ENCODE results near the gene SCAMP3.

The SCAMP3 gene

GRCh38 chr1:155268630-155269029 is 6.5 kb upstream of the SCAMP3 start:
- H4K91ac ChIP-seq (ENCODE audit: low read length): no peak overlapping the region
- H3K23ac ChIP-seq (ENCODE audit: low read length in 2 of 2): no peak overlapping the region
- no peak overlapping the region for H3K14ac ChIP-seq (ENCODE audit: low read length in 2 of 2)
- H3K9me3 ChIP-seq (ENCODE audit: control insufficient read depth, low read length): no peaks in the 10 kb centered on the region
- H3K27me3 ChIP-seq (ENCODE audit: control insufficient read depth in 1 of 2, insufficient read depth in 1 of 2, low read length in 2 of 2): no peaks in the 10 kb centered on the region
- WGBS: 97% methylated on average over 14 of the region's 21 CpGs
- H3K4me3 ChIP-seq (ENCODE audit: insufficient read depth in 1 of 2, low read depth in 1 of 2, low read length in 2 of 2): no peak overlapping the region
- H2AFZ ChIP-seq (ENCODE audit: low read depth, low read length): no peak overlapping the region
- H3K4me2 ChIP-seq (ENCODE audit: low read length, poor library complexity, severe bottlenecking): no peak overlapping the region
- H3K4ac ChIP-seq (ENCODE audit: low read depth in 1 of 2, low read length in 2 of 2): no peak overlapping the region
- peaks cover 58 to 77% of the 10 kb centered on the region in 2 experiments for H3K36me3 ChIP-seq (ENCODE audit: control insufficient read depth in 1 of 2, insufficient read depth in 2 of 2, low read depth in 1 of 2, low read length in 2 of 2)
- no peak overlapping the region for H2BK15ac ChIP-seq (ENCODE audit: low read depth, poor library complexity, severe bottlenecking)
- no peak overlapping the region for H3K18ac ChIP-seq (ENCODE audit: low read depth in 1 of 2, low read length in 2 of 2)
- no peak overlapping the region for H3K27ac ChIP-seq (ENCODE audit: low read length, poor library complexity, severe bottlenecking)
- no peak overlapping the region for H2BK12ac ChIP-seq (ENCODE audit: low read length in 2 of 2)
- peaks cover 26% of the 10 kb centered on the region for H3K79me1 ChIP-seq (replicated peaks; ENCODE audit: low read length, poor library complexity, severe bottlenecking)
- no peak overlapping the region for H2BK5ac ChIP-seq (ENCODE audit: low read depth, low read length, poor library complexity, severe bottlenecking)
- DNase-seq: no peak
- H2BK120ac ChIP-seq (ENCODE audit: low read depth, low read length): no peak overlapping the region
- no peak overlapping the region for H4K8ac ChIP-seq (ENCODE audit: low read length)
- no peak overlapping the region for H2AK5ac ChIP-seq (ENCODE audit: low read length, severe bottlenecking)
- peak overlapping the region; percentile 47 for H3K9ac ChIP-seq (ENCODE audit: low read length)
- H3K4me1 ChIP-seq (ENCODE audit: control insufficient read depth, insufficient read depth, low read depth, low read length): no peaks in the 10 kb centered on the region

- no peak overlapping the region for H2AK5ac ChIP-seq (ENCODE audit: low read length, severe bottlenecking)
- no peak overlapping the region for H2AFZ ChIP-seq (ENCODE audit: low read depth, low read length)
- no peak overlapping the region for H3K23ac ChIP-seq (ENCODE audit: low read length in 2 of 2)
- no peak for DNase-seq
- no peak overlapping the region for H2BK12ac ChIP-seq (ENCODE audit: low read length in 2 of 2)
- no peaks in the 10 kb centered on the region for H3K27me3 ChIP-seq (ENCODE audit: control insufficient read depth in 1 of 2, insufficient read depth in 1 of 2, low read length in 2 of 2)
- no peak overlapping the region for H3K4me2 ChIP-seq (ENCODE audit: low read length, poor library complexity, severe bottlenecking)
- no peak overlapping the region for H2BK5ac ChIP-seq (ENCODE audit: low read depth, low read length, poor library complexity, severe bottlenecking)
- H3K18ac ChIP-seq (ENCODE audit: low read depth in 1 of 2, low read length in 2 of 2): no peak overlapping the region
- H3K9me3 ChIP-seq (ENCODE audit: control insufficient read depth, low read length): no peaks in the 10 kb centered on the region
- peaks cover 26% of the 10 kb centered on the region for H3K79me1 ChIP-seq (replicated peaks; ENCODE audit: low read length, poor library complexity, severe bottlenecking)
- 100% methylated on average over 2 of the region's 2 CpGs for WGBS
- H3K4me1 ChIP-seq (ENCODE audit: control insufficient read depth, insufficient read depth, low read depth, low read length): no peaks in the 10 kb centered on the region
- H3K14ac ChIP-seq (ENCODE audit: low read length in 2 of 2): no peak overlapping the region
- peak overlapping the region; percentile 47 for H3K9ac ChIP-seq (ENCODE audit: low read length)
- H3K4ac ChIP-seq (ENCODE audit: low read depth in 1 of 2, low read length in 2 of 2): no peak overlapping the region
- H3K4me3 ChIP-seq (ENCODE audit: insufficient read depth in 1 of 2, low read depth in 1 of 2, low read length in 2 of 2): no peak overlapping the region
- H3K27ac ChIP-seq (ENCODE audit: low read length, poor library complexity, severe bottlenecking): no peak overlapping the region
- H4K8ac ChIP-seq (ENCODE audit: low read length): no peak overlapping the region
- no peak overlapping the region for H2BK120ac ChIP-seq (ENCODE audit: low read depth, low read length)
- H4K91ac ChIP-seq (ENCODE audit: low read length): no peak overlapping the region
- peaks cover 65 to 88% of the 10 kb centered on the region in 2 experiments for H3K36me3 ChIP-seq (ENCODE audit: control insufficient read depth in 1 of 2, insufficient read depth in 2 of 2, low read depth in 1 of 2, low read length in 2 of 2)
- H2BK15ac ChIP-seq (ENCODE audit: low read depth, poor library complexity, severe bottlenecking): no peak overlapping the region
These were observed 5.2 kb upstream of the SCAMP3 start for GRCh38 chr1:155267373-155267772.

GRCh38 chr1:155266553-155266952 is 4.4 kb upstream of the SCAMP3 start:
- Histone ChIP-seq H2AFZ (ENCODE audit: low read depth, low read length) (no peak overlapping the region), H4K8ac (ENCODE audit: low read length) (no peak overlapping the region), H3K4me3 (ENCODE audit: insufficient read depth in 1 of 2, low read depth in 1 of 2, low read length in 2 of 2) (no peak overlapping the region), H3K23ac (ENCODE audit: low read length in 2 of 2) (no peak overlapping the region), H2BK5ac (ENCODE audit: low read depth, low read length, poor library complexity, severe bottlenecking) (no peak overlapping the region), H3K4me2 (ENCODE audit: low read length, poor library complexity, severe bottlenecking) (no peak overlapping the region), H2BK120ac (ENCODE audit: low read depth, low read length) (no peak overlapping the region), H4K91ac (ENCODE audit: low read length) (no peak overlapping the region), H3K9ac (ENCODE audit: low read length) (no peak overlapping the region), H3K9me3 (ENCODE audit: control insufficient read depth, low read length) (no peaks in the 10 kb centered on the region), H3K36me3 (ENCODE audit: control insufficient read depth in 1 of 2, insufficient read depth in 2 of 2, low read depth in 1 of 2, low read length in 2 of 2) (peaks cover 65 to 85% of the 10 kb centered on the region in 2 experiments), H2BK15ac (ENCODE audit: low read depth, poor library complexity, severe bottlenecking) (no peak overlapping the region), H3K79me1 (replicated peaks; ENCODE audit: low read length, poor library complexity, severe bottlenecking) (peaks cover 26% of the 10 kb centered on the region), H3K27ac (ENCODE audit: low read length, poor library complexity, severe bottlenecking) (no peak overlapping the region), H3K4ac (ENCODE audit: low read depth in 1 of 2, low read length in 2 of 2) (no peak overlapping the region), H2AK5ac (ENCODE audit: low read length, severe bottlenecking) (no peak overlapping the region), H2BK12ac (ENCODE audit: low read length in 2 of 2) (no peak overlapping the region), H3K14ac (ENCODE audit: low read length in 2 of 2) (no peak overlapping the region), H3K18ac (ENCODE audit: low read depth in 1 of 2, low read length in 2 of 2) (no peak overlapping the region), H3K4me1 (ENCODE audit: control insufficient read depth, insufficient read depth, low read depth, low read length) (peaks cover 1% of the 10 kb centered on the region), H3K27me3 (ENCODE audit: control insufficient read depth in 1 of 2, insufficient read depth in 1 of 2, low read length in 2 of 2) (no peaks in the 10 kb centered on the region)
- 90% methylated on average over 4 of the region's 6 CpGs for WGBS
- no peak for DNase-seq

GRCh38 chr1:155263067-155263466 is 907 bp upstream of the SCAMP3 start:
- Histone ChIP-seq H4K8ac (ENCODE audit: low read length) (no peak overlapping the region), H3K18ac (ENCODE audit: low read depth in 1 of 2, low read length in 2 of 2) (no peak overlapping the region), H4K91ac (ENCODE audit: low read length) (no peak overlapping the region), H3K4me3 (ENCODE audit: insufficient read depth in 1 of 2, low read depth in 1 of 2, low read length in 2 of 2) (no peak overlapping the region), H3K9me3 (ENCODE audit: control insufficient read depth, low read length) (no peaks in the 10 kb centered on the region), H2BK12ac (ENCODE audit: low read length in 2 of 2) (no peak overlapping the region), H2BK5ac (ENCODE audit: low read depth, low read length, poor library complexity, severe bottlenecking) (no peak overlapping the region), H2AFZ (ENCODE audit: low read depth, low read length) (no peak overlapping the region), H3K4ac (ENCODE audit: low read depth in 1 of 2, low read length in 2 of 2) (no peak overlapping the region), H2BK120ac (ENCODE audit: low read depth, low read length) (no peak overlapping the region), H3K27ac (ENCODE audit: low read length, poor library complexity, severe bottlenecking) (no peak overlapping the region), H3K36me3 (ENCODE audit: control insufficient read depth in 1 of 2, insufficient read depth in 2 of 2, low read depth in 1 of 2, low read length in 2 of 2) (peaks cover 48 to 73% of the 10 kb centered on the region in 2 experiments), H3K79me1 (replicated peaks; ENCODE audit: low read length, poor library complexity, severe bottlenecking) (peaks cover 25% of the 10 kb centered on the region), H2BK15ac (ENCODE audit: low read depth, poor library complexity, severe bottlenecking) (no peak overlapping the region), H3K9ac (ENCODE audit: low read length) (peak overlapping the region; percentile 96), H3K23ac (ENCODE audit: low read length in 2 of 2) (no peak overlapping the region), H3K4me2 (ENCODE audit: low read length, poor library complexity, severe bottlenecking) (no peak overlapping the region), H3K4me1 (ENCODE audit: control insufficient read depth, insufficient read depth, low read depth, low read length) (peaks cover 12% of the 10 kb centered on the region), H2AK5ac (ENCODE audit: low read length, severe bottlenecking) (no peak overlapping the region), H3K27me3 (ENCODE audit: control insufficient read depth in 1 of 2, insufficient read depth in 1 of 2, low read length in 2 of 2) (no peaks in the 10 kb centered on the region), H3K14ac (ENCODE audit: low read length in 2 of 2) (no peak overlapping the region)
- DNase-seq: no peak
- 91% methylated on average over 11 of the region's 11 CpGs for WGBS

Measured in mesenchymal stem cell (in vitro differentiated cells and primary cell).